Activated T-helper 2 cell treated with anti-CD3 and anti-CD28 coated beads, Interferon-gamma antibody, Interleukin-2, Interleukin-4, amounts not matched to agents 10 μg/mL and 5 μg/mL and 100 μg/mL, durations not matched to agents 14 hours and 24 hours and 36 hours (primary cell): ENCODE data around the gene FABP7. TPM values are rescaled to one million over a fixed set of nuclear protein-coding genes. Genes with fewer than 3 reads are reported as not detected.
"Not testable (repeated sequence)": the region's sequence is repeated elsewhere in the genome, so short reads cannot be mapped to it uniquely, and the experiment has no call there.

Experiments used
- DNase-seq: peaks from one replicate; pipeline ENCODE4 v3.0.0; 2021; ENCODE audit warnings: low spot score
- H3K27ac Mint-ChIP-seq: one replicate; pipeline ENCODE4 v1.8.0; 2021; ENCODE audit warnings: mixed read lengths
- H3K27me3 Mint-ChIP-seq: one replicate; pipeline ENCODE4 v1.8.0; 2021; ENCODE audit warnings: low read depth, mixed read lengths
- H3K36me3 Mint-ChIP-seq: one replicate; pipeline ENCODE4 v1.8.0; 2021; ENCODE audit warnings: low read depth, mixed read lengths
- H3K4me1 Mint-ChIP-seq: one replicate; pipeline ENCODE4 v1.8.0; 2021; ENCODE audit warnings: low read depth, mixed read lengths
- H3K4me3 Mint-ChIP-seq: one replicate; pipeline ENCODE4 v1.8.0; 2021; ENCODE audit warnings: low read depth, mild to moderate bottlenecking, moderate library complexity, mixed read lengths
- H3K9me3 Mint-ChIP-seq: one replicate; pipeline ENCODE4 v1.8.0; 2021; ENCODE audit warnings: mixed read lengths
- intact Hi-C: fragments of 100-400 bp; cut with micrococcal nuclease; formaldehyde crosslinking; loops from one replicate; pipeline ENCODE4 v1.15.1; 2023
- total RNA-seq: library from RNA; stranded (reverse); gene quantifications from 2 replicates; pipeline ENCODE4 v1.2.3, GENCODE V29; 2022

FABP7 gene
- total RNA-seq, 1 donor from 2014 or later = not detected

GRCh38 chr6:122747573-122747972 lies 31.9 kb upstream of the FABP7 start:
- Mint-ChIP-seq H3K4me1 (peaks cover 16% of the 10 kb centered on the region), H3K27ac (no peak overlapping the region), H3K9me3 (no peaks in the 10 kb centered on the region), H3K4me3 (no peak overlapping the region), H3K27me3 (no peaks in the 10 kb centered on the region), H3K36me3 (no peaks in the 10 kb centered on the region)
- intact Hi-C loops = no loop called here
- no peak for DNase-seq

GRCh38 chr6:122748945-122749344 lies 30.6 kb upstream of the FABP7 start:
- H3K4me3 Mint-ChIP-seq, H3K36me3 Mint-ChIP-seq, H3K27ac Mint-ChIP-seq, DNase-seq, H3K27me3 Mint-ChIP-seq, H3K9me3 Mint-ChIP-seq, intact Hi-C loops: not testable (repeated sequence)
- peaks cover 19% of the 10 kb centered on the region for H3K4me1 Mint-ChIP-seq

DNA sequence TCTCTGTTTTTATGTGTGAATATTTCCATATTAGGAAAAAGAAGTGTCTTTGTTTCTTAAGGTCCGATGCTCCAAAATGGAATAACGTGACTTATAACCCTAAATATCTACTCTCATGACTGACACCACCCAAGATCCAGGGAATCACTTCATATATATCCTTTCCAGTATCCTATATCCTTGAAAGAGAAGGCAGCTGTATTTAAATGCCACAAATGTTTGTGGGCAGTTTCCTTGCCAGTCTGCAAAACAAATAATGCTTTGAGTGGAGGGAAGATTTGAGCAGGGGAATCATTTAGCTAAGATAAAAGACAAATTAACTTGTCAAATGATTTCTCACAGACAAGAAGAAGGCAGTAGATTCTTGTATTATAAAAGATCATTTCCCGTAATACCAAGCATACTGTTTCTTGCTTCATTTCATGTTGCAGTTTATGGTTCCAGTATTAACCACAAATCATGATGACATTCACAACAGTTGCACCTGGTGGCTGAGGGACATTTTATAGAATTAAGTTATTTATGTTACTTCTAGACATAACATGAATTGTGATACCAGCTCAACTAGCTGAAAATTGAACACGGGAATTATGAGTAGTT lies 30.0 kb upstream of the FABP7 start:
- H3K27ac Mint-ChIP-seq = no peak overlapping the region
- H3K36me3 Mint-ChIP-seq = no peaks in the 10 kb centered on the region
- no peaks in the 10 kb centered on the region for H3K9me3 Mint-ChIP-seq
- intact Hi-C loops = loop anchor here (5.0 kb wide), 1 partner anchor 48 kb away; no protein-coding TSS in a partner anchor
- no peaks in the 10 kb centered on the region for H3K27me3 Mint-ChIP-seq
- peaks cover 19% of the 10 kb centered on the region for H3K4me1 Mint-ChIP-seq
- no peak overlapping the region for H3K4me3 Mint-ChIP-seq
- DNase-seq = no peak

DNA sequence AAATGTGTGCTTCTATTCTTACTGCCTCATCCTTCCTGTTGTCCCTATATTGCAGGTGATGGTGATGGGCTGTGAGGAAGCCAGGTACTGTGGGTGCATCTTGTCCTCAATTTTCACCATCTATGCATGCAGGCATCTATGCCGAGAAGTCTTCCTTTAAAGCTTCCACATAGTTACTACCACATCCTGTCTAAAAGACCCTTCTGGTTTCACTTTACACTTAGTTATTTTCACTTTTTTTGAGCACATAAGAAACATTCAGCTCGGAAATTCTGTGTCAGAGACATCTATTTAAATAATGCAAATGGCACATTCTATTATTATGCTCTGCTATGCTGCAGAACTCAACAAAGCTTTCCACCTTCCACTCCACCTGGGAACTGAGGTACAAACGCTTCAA lies 28.2 kb upstream of the FABP7 start:
- DNase-seq = no peak
- H3K4me3 Mint-ChIP-seq = no peak overlapping the region
- no peaks in the 10 kb centered on the region for H3K27me3 Mint-ChIP-seq
- intact Hi-C loops = loop anchor here (5.0 kb wide), 1 partner anchor 46 kb away; no protein-coding TSS in a partner anchor
- H3K27ac Mint-ChIP-seq = peak overlapping the region; percentile 34
- no peaks in the 10 kb centered on the region for H3K9me3 Mint-ChIP-seq
- H3K4me1 Mint-ChIP-seq = peaks cover 19% of the 10 kb centered on the region
- no peaks in the 10 kb centered on the region for H3K36me3 Mint-ChIP-seq

DNA sequence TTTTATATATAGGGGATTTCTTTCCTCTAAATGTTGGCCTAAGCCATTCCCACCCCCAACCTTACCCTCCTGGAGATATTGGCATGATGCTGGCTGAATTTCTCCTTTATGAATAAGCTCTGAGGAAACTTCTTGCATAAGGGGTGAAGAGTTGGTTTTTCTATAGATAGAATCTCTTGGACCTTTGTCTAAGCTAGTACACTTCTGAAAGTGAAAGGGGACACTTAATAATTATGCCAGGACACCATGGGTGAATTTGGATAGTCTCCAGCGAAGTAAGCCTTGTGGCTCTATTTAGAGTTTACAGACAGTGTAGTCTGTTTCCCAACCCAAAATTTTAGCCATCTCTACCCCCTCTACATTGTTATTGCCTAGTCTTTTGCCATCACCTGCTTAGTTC lies 27.1 kb upstream of the FABP7 start:
- Mint-ChIP-seq H3K27me3 (peaks cover 2% of the 10 kb centered on the region), H3K36me3 (no peaks in the 10 kb centered on the region), H3K9me3 (no peaks in the 10 kb centered on the region), H3K4me1 (peaks cover 19% of the 10 kb centered on the region), H3K27ac (no peak overlapping the region), H3K4me3 (no peak overlapping the region)
- DNase-seq = no peak
- intact Hi-C loops = loop anchor here (5.0 kb wide), 1 partner anchor 45 kb away; no protein-coding TSS in a partner anchor

- intact Hi-C loops = loop anchor here (5.0 kb wide), 1 partner anchor 44 kb away; no protein-coding TSS in a partner anchor
Measured at GRCh38 chr6:122753000-122753687, 26.4 kb upstream of the FABP7 start.

DNA sequence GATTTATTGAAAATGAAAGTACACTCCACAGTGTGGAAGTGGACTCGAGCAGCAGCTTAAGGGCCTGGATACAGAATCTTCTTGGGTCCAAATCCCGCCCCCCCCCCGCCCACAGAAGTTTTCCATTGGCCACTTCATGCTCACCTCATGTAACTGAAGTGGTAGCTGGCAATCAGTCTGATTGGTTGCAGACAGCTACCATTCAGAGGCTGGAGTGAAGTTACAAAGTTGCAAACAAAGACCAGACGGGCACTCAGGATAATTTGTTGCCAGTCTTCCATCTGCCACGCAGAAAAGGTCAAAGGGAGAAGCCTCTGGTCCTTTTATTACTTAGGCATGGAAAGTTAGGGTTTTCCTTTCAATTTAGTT lies 25.8 kb upstream of the FABP7 start:
- no peaks in the 10 kb centered on the region for H3K9me3 Mint-ChIP-seq
- intact Hi-C loops = loop anchor here (5.0 kb wide), 1 partner anchor 44 kb away; no protein-coding TSS in a partner anchor

More at GRCh38 chr6:122753000-122753687, 26.4 kb upstream of the FABP7 start:
- DNase-seq = no peak
- Mint-ChIP-seq H3K4me3 (no peak overlapping the region), H3K9me3 (no peaks in the 10 kb centered on the region), H3K36me3 (no peaks in the 10 kb centered on the region), H3K4me1 (peaks cover 15% of the 10 kb centered on the region), H3K27ac (no peak overlapping the region), H3K27me3 (peaks cover 2% of the 10 kb centered on the region)

DNA sequence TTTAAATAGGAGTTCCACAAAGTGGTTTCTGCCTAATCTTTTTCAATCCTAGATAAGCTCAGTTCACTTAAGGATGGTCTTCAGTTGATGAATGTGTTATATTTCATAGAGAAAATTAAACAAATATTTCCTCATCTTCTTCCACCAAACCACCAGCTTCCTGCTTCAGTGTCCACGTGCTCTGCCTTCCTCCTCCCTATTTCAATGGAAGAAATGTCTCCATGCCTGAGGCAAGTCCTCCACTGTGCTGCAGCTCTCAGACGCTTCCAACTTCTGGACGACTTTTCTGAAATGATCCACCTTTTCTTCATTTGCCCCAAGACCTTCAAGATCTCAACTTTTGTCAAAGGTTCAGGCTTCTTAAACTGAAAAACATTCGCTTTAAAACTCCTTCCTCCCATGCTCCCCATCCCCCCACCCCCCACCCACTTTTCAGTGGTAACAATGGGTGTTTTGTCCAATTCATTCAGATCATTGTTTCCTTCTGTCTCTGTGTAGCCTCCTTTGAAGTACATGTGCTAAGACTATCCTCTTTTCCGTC lies 25.3 kb upstream of the FABP7 start:
- Mint-ChIP-seq H3K36me3 (no peaks in the 10 kb centered on the region), H3K27ac (no peak overlapping the region), H3K4me1 (peaks cover 18% of the 10 kb centered on the region), H3K4me3 (no peak overlapping the region), H3K27me3 (peaks cover 2% of the 10 kb centered on the region), H3K9me3 (no peaks in the 10 kb centered on the region)
- intact Hi-C loops = loop anchor here (5.0 kb wide), 1 partner anchor 43 kb away; no protein-coding TSS in a partner anchor
- no peak for DNase-seq

More for the DNA sequence above, 25.8 kb upstream of the FABP7 start:
- no peak overlapping the region for H3K27ac Mint-ChIP-seq
- H3K36me3 Mint-ChIP-seq = no peaks in the 10 kb centered on the region
- H3K4me1 Mint-ChIP-seq = peaks cover 15% of the 10 kb centered on the region
- DNase-seq = no peak
- peaks cover 2% of the 10 kb centered on the region for H3K27me3 Mint-ChIP-seq
- H3K4me3 Mint-ChIP-seq = no peak overlapping the region

DNA sequence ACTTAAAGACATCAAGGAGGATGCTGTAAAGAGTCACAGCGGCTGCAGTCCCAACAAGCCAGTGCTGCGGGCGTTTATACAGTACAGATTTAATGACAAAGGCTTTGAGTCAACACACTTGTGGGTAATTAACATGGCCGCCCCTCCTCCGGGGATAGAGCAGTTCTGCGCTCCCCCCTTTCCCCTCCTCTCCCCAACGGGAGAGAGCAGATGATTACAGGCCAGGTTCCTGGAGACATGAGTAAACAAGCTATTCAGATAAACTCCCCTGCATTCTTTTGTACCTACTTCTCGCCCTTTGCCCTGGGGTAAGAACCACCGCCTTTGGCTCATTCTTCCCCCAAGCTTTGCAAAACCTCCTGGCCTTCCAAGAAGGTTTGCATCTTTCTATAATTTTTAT lies 23.6 kb upstream of the FABP7 start:
- no peaks in the 10 kb centered on the region for H3K36me3 Mint-ChIP-seq
- H3K4me3 Mint-ChIP-seq = no peak overlapping the region
- no peak for DNase-seq
- peaks cover 2% of the 10 kb centered on the region for H3K27me3 Mint-ChIP-seq
- H3K27ac Mint-ChIP-seq = no peak overlapping the region
- H3K9me3 Mint-ChIP-seq = no peaks in the 10 kb centered on the region
- intact Hi-C loops = no loop called here
- peaks cover 17% of the 10 kb centered on the region for H3K4me1 Mint-ChIP-seq

DNA sequence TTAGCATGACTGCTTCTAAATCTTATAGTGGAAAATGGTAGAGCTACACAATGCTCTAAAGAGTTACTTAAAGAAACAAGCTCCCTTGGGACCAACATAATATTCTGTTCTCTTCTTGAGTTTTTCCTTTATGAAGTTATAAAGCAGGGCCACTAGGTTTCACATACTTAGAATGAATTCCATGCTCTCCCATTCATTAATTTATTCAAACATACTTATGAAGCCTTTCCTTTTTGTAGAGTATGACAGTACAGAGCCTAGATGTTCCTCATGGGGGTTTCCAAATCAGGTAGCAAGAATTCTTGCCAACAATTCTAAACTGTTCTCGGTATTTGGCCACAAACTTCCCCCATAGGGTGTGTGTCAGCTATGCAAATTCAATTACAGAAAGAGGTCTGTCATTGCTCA lies 20.6 kb upstream of the FABP7 start:
- no peaks in the 10 kb centered on the region for H3K36me3 Mint-ChIP-seq
- peaks cover 2% of the 10 kb centered on the region for H3K27me3 Mint-ChIP-seq
- H3K27ac Mint-ChIP-seq = no peak overlapping the region
- intact Hi-C loops = no loop called here
- no peaks in the 10 kb centered on the region for H3K9me3 Mint-ChIP-seq
- H3K4me3 Mint-ChIP-seq = no peak overlapping the region
- peaks cover 5% of the 10 kb centered on the region for H3K4me1 Mint-ChIP-seq
- DNase-seq = no peak

- no peaks in the 10 kb centered on the region for H3K36me3 Mint-ChIP-seq
- H3K27ac Mint-ChIP-seq = no peak overlapping the region
- peaks cover 5% of the 10 kb centered on the region for H3K4me1 Mint-ChIP-seq
- no peaks in the 10 kb centered on the region for H3K9me3 Mint-ChIP-seq
- no peak overlapping the region for H3K4me3 Mint-ChIP-seq
- DNase-seq = no peak
- H3K27me3 Mint-ChIP-seq = peaks cover 2% of the 10 kb centered on the region
- intact Hi-C loops = no loop called here
Measured at GRCh38 chr6:122760330-122760729, 19.2 kb upstream of the FABP7 start.

DNA sequence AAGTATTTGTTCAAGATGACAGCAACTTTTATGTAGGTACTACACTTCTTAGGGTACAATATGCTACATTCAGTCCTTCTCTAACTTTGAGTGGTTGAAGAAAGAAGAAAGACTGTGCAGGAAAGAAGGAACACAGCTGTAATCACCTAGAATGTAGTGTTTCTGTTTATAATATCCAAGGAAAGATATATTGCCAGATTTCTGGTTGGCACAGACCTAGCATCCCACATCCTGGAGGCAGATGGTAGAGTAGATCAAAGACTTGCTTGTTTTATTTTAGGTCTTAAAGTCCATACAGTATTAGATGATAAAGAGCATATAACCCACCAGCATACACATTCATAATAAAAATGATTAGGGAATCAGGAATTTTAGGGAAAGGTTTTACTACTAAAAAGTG lies 13.3 kb upstream of the FABP7 start:
- no peaks in the 10 kb centered on the region for H3K4me1 Mint-ChIP-seq
- DNase-seq = no peak
- no peaks in the 10 kb centered on the region for H3K36me3 Mint-ChIP-seq
- intact Hi-C loops = no loop called here
- H3K27ac Mint-ChIP-seq = no peak overlapping the region
- no peaks in the 10 kb centered on the region for H3K9me3 Mint-ChIP-seq
- peaks cover 14% of the 10 kb centered on the region for H3K27me3 Mint-ChIP-seq
- no peak overlapping the region for H3K4me3 Mint-ChIP-seq
